H1 (cell line): Measurements from ENCODE around the gene CLDN3. TPM values are rescaled to one million over a fixed set of nuclear protein-coding genes. Genes with fewer than 3 reads are reported as not detected.
A peak's percentile ranks its signal among the peaks of the same experiment; 100 is the strongest.

Experiments used
- CTCF ChIA-PET: fragments of 300-600 bp; sonication (Branson Sonifier 250); formaldehyde crosslinking; loops from one replicate; lab custom pipeline; 2021; ENCODE audit not compliant: partially characterized antibody; lab: Charles Lee
- POLR2A ChIA-PET: fragments of 300-600 bp; sonication (Branson Sonifier 250); formaldehyde crosslinking; loops from one replicate; lab custom pipeline; 2021; ENCODE audit warnings: inconsistent platforms; ENCODE audit not compliant: partially characterized antibody; lab: Charles Lee
- DNase-seq, 2 experiments: peaks; one replicate each; pipeline versions ENCODE4 v3.0.0 to v3.0.0-alpha.2; 2010 to 2022; ENCODE audit warnings: low spot score in 2 of 2, low read depth in 1 of 2, mixed read lengths in 1 of 2
- FAIRE-seq: peaks from 2 replicates; lab custom pipeline; 2011; peaks lifted over from hg19 to GRCh38; lab: Jason Lieb, UNC
- H2AFZ ChIP-seq: 2 replicates; pipeline ENCODE4 v1.8.1; 2012; ENCODE audit warnings: low read length, inconsistent platforms
- H2AK5ac ChIP-seq: 2 replicates; pipeline ENCODE4 v1.6.1; 2013; ENCODE audit warnings: low read depth, low read length
- H2BK120ac ChIP-seq: replicated peaks from 2 replicates; pipeline ENCODE3; 2013; ENCODE audit warnings: low read depth, low read length, inconsistent platforms
- H2BK12ac ChIP-seq: 2 replicates; pipeline ENCODE4 v1.6.1; 2013; ENCODE audit warnings: low read depth, low read length
- H2BK15ac ChIP-seq: 2 replicates; pipeline ENCODE4 v1.6.1; 2013; ENCODE audit warnings: low read length
- H2BK20ac ChIP-seq: 2 replicates; pipeline ENCODE4 v1.6.1; 2013; ENCODE audit warnings: low read length
- H2BK5ac ChIP-seq: 2 replicates; pipeline ENCODE4 v1.6.1; 2013; ENCODE audit warnings: low read depth, low read length
- H3K14ac ChIP-seq: 2 replicates; pipeline ENCODE4 v1.6.1; 2013; ENCODE audit warnings: inconsistent platforms; ENCODE audit not compliant: insufficient read length
- H3K18ac ChIP-seq: 2 replicates; pipeline ENCODE4 v1.6.1; 2013; ENCODE audit warnings: low read length; ENCODE audit errors: extremely low read depth
- H3K23ac ChIP-seq: 2 replicates; pipeline ENCODE4 v1.6.1; 2013; ENCODE audit warnings: inconsistent platforms; ENCODE audit not compliant: insufficient read length
- H3K23me2 ChIP-seq: 2 replicates; pipeline ENCODE4 v1.6.1; 2013; ENCODE audit warnings: low read depth, low read length
- H3K27ac ChIP-seq: 2 replicates; pipeline ENCODE4 v1.6.1; 2011; ENCODE audit warnings: low read depth, low read length, inconsistent platforms
- H3K27me3 ChIP-seq, 4 experiments: replicated peaks in 1 of 4; 1 replicate in 1 of 4; 2 replicates in 3 of 4; pipeline versions ENCODE4 v1.6.1 to v1.8.1; 2011 to 2013; ENCODE audit warnings: low read length in 3 of 4, mild to moderate bottlenecking in 3 of 4, inconsistent platforms in 2 of 4, mixed read lengths in 2 of 4, moderate library complexity in 1 of 4; ENCODE audit not compliant: control insufficient read depth in 3 of 4, insufficient read depth in 3 of 4; ENCODE audit errors: extremely low read depth in 1 of 4
- H3K36me3 ChIP-seq, 4 experiments: 2 replicates each; pipeline versions ENCODE4 v1.6.1 to v1.8.1; 2011 to 2013; ENCODE audit warnings: mild to moderate bottlenecking in 4 of 4, low read length in 3 of 4, moderate library complexity in 2 of 4, control low read depth in 1 of 4, inconsistent platforms in 1 of 4; ENCODE audit not compliant: insufficient read depth in 4 of 4, control insufficient read depth in 2 of 4
- H3K4ac ChIP-seq: replicated peaks from 2 replicates; pipeline ENCODE3; 2013; ENCODE audit warnings: low read length, low read depth, mixed read lengths, inconsistent platforms; ENCODE audit not compliant: insufficient read length
- H3K4me1 ChIP-seq, 4 experiments: replicated peaks in 1 of 4; 1 replicate in 1 of 4; 2 replicates in 3 of 4; pipeline versions ENCODE4 v1.6.1 to v1.8.1; 2011 to 2013; ENCODE audit warnings: low read length in 3 of 4, inconsistent platforms in 2 of 4, mixed read lengths in 1 of 4; ENCODE audit not compliant: insufficient read depth in 4 of 4, control insufficient read depth in 3 of 4
- H3K4me2 ChIP-seq, 2 experiments: 2 replicates each; pipeline versions ENCODE4 v1.6.1 to v1.8.1; 2011 to 2013; ENCODE audit warnings: low read depth in 2 of 2, low read length in 2 of 2, control low read depth in 1 of 2, inconsistent platforms in 1 of 2, mild to moderate bottlenecking in 1 of 2; ENCODE audit not compliant: insufficient read depth in 1 of 2
- H3K4me3 ChIP-seq, 4 experiments: fragments of 200-600, 300-600 bp in 1 of 4; sonication (generic), shearing (Covaris generic), sonication (Bioruptor Twin) in 1 of 4; 2 replicates each; pipeline versions ENCODE4 v1.5.1 to v1.8.1; 2011 to 2016; ENCODE audit warnings: low read length in 4 of 4, low read depth in 3 of 4, control low read depth in 2 of 4, inconsistent platforms in 2 of 4, mild to moderate bottlenecking in 2 of 4, mixed read lengths in 1 of 4, moderate library complexity in 1 of 4; ENCODE audit not compliant: insufficient read depth in 2 of 4; ENCODE audit errors: extremely low read depth in 1 of 4
- H3K56ac ChIP-seq: replicated peaks from 2 replicates; pipeline ENCODE3; 2013; ENCODE audit warnings: low read depth, mild to moderate bottlenecking, mixed read lengths, low read length, inconsistent platforms; ENCODE audit not compliant: insufficient read length
- H3K79me1 ChIP-seq: 2 replicates; pipeline ENCODE4 v1.6.1; 2013; ENCODE audit warnings: low read depth, low read length, control low read depth
- H3K79me2 ChIP-seq, 2 experiments: 2 replicates each; pipeline versions ENCODE4 v1.6.1 to v1.8.1; 2012 to 2013; ENCODE audit warnings: low read length in 2 of 2, mild to moderate bottlenecking in 2 of 2, inconsistent platforms in 1 of 2; ENCODE audit not compliant: insufficient read depth in 2 of 2, control insufficient read depth in 1 of 2
- H3K9ac ChIP-seq, 4 experiments: replicated peaks in 1 of 4; 1 replicate in 1 of 4; 2 replicates in 3 of 4; pipeline versions ENCODE4 v1.6.1 to v1.8.1; 2011 to 2013; ENCODE audit warnings: low read depth in 3 of 4, low read length in 3 of 4, control low read depth in 2 of 4, mild to moderate bottlenecking in 2 of 4, moderate library complexity in 2 of 4, inconsistent platforms in 1 of 4; ENCODE audit errors: extremely low read depth in 1 of 4
- H3K9me3 ChIP-seq, 2 experiments: 2 replicates each; pipeline versions ENCODE4 v1.6.1 to v1.8.1; 2012 to 2013; ENCODE audit warnings: mild to moderate bottlenecking in 2 of 2, moderate library complexity in 2 of 2, control low read depth in 1 of 2, inconsistent platforms in 1 of 2, low read depth in 1 of 2, low read length in 1 of 2, mixed read lengths in 1 of 2; ENCODE audit not compliant: insufficient read depth in 2 of 2
- H4K20me1 ChIP-seq, 2 experiments: replicated peaks in 1 of 2; 2 replicates each; pipeline versions ENCODE3 to v1.8.1; 2011 to 2013; ENCODE audit warnings: inconsistent platforms in 2 of 2, low read length in 2 of 2, mild to moderate bottlenecking in 1 of 2; ENCODE audit not compliant: insufficient read depth in 2 of 2, control insufficient read depth in 1 of 2
- H4K5ac ChIP-seq: 2 replicates; pipeline ENCODE4 v1.6.1; 2013; ENCODE audit warnings: low read length, low read depth, mixed read lengths, inconsistent platforms; ENCODE audit not compliant: insufficient read length
- H4K8ac ChIP-seq: 2 replicates; pipeline ENCODE4 v1.8.0; 2013; ENCODE audit warnings: mild to moderate bottlenecking, moderate library complexity, low read length, inconsistent platforms; ENCODE audit not compliant: insufficient read depth; ENCODE audit errors: extremely low read depth
- H4K91ac ChIP-seq: replicated peaks from 2 replicates; pipeline ENCODE3; 2013; ENCODE audit warnings: low read length, mixed read lengths, inconsistent platforms; ENCODE audit not compliant: insufficient read length
- CTCF ChIP-seq, 3 experiments: IDR thresholded peaks; 1 replicate in 2 of 3; 2 replicates in 1 of 3; pipeline versions ENCODE4 v1.5.1 to v1.6.1; 2011; ENCODE audit warnings: low read length in 3 of 3, mild to moderate bottlenecking in 3 of 3, inconsistent platforms in 2 of 3, low read depth in 1 of 3, moderate library complexity in 1 of 3; ENCODE audit not compliant: insufficient read depth in 1 of 3; ENCODE audit errors: control extremely low read depth in 1 of 3
- EGR1 ChIP-seq: IDR thresholded peaks from 2 replicates; pipeline ENCODE4 v1.6.1; 2011; ENCODE audit warnings: low read depth, low read length, borderline replicate concordance
- RAD21 ChIP-seq, 2 experiments: IDR thresholded peaks in 1 of 2; conservative IDR thresholded peaks in 1 of 2; 2 replicates each; pipeline ENCODE4 v1.6.1; 2011; ENCODE audit warnings: low read depth in 2 of 2, low read length in 2 of 2, improper control_type of control experiment in 1 of 2, inconsistent platforms in 1 of 2, mild to moderate bottlenecking in 1 of 2, moderate library complexity in 1 of 2
- SIX5 ChIP-seq: IDR thresholded peaks from 2 replicates; pipeline ENCODE4 v1.6.1; 2011; ENCODE audit warnings: mild to moderate bottlenecking, low read depth, low read length
- SP4 ChIP-seq: IDR thresholded peaks from 2 replicates; pipeline ENCODE4 v1.6.1; 2012; ENCODE audit warnings: low read length, inconsistent platforms
- WGBS, 2 experiments: shearing (Covaris generic) in 1 of 2; methylation state at CpG; one replicate each; pipeline versions ENCODE4 v1.1.6 to v1.1.7; 2013 to 2015; ENCODE audit warnings: low lambda C conversion rate in 2 of 2, mixed read lengths in 2 of 2, inconsistent platforms in 1 of 2, low coverage in 1 of 2, missing lambda C conversion rate in 1 of 2; ENCODE audit not compliant: insufficient replicate concordance in 2 of 2, insufficient coverage in 1 of 2, insufficient read length in 1 of 2; ENCODE audit errors: extremely low coverage in 1 of 2, missing lambda C conversion rate in 1 of 2; 5-methylcytosine and 5-hydroxymethylcytosine counted together
- polyA plus RNA-seq, 7 experiments: library from polyadenylated mRNA; depleted of rRNA in 3 of 7; stranded (reverse) in 5 of 7; unstranded in 2 of 7; fragments of >200 nt in 5 of 7; fragments of 200-250 nt in 2 of 7; gene quantifications; 1 replicate in 5 of 7; 2 replicates in 1 of 7; 4 replicates in 1 of 7; pipeline versions ENCODE4 v1.2.1 to v1.2.3, GENCODE V29; 2011 to 2013; ENCODE audit warnings: missing spikeins in 2 of 7, mixed read lengths in 2 of 7
- total RNA-seq: library from RNA; stranded (reverse); fragmentation: NEBNext Ultra II Directional; extraction: Animal tissue kit (Norgen Biotek cat#: 25700); gene quantifications from 2 replicates; pipeline ENCODE4 v1.2.1, GENCODE V29; 2021

Gene CLDN3
- total and polyA plus RNA-seq, 2 of the 8 experiments (the other 6 are each of a cell fraction or from before 2014, with no cell fraction given): 19.1 to 65.2 TPM

- 85% methylated on average over 3 of the region's 4 CpGs; no CpG with 5 or more reads in 1 of the 2 experiments for WGBS, 2 experiments
- H2BK5ac ChIP-seq: no peak overlapping the region
- H2AK5ac ChIP-seq: no peak overlapping the region
- H3K27me3 ChIP-seq: no peaks in the 10 kb centered on the region
- 0 out of 2 replicates have a peak overlapping the region, but pooled peaks have one; percentile 72 for H2BK15ac ChIP-seq
- no peaks in the 10 kb centered on the region for H3K79me1 ChIP-seq
- no peak overlapping the region for H3K4ac ChIP-seq
- no peak overlapping the region for H3K56ac ChIP-seq
- 0 out of 2 replicates have a peak, but pooled peaks cover 3% of the 10 kb centered on the region for H3K23me2 ChIP-seq
- H3K4me3 ChIP-seq: peak overlapping the region in 1 of 4 experiments; percentile 47; a peak in 1 of 8 replicates
- H3K9me3 ChIP-seq: no peaks in the 10 kb centered on the region
- POLR2A ChIA-PET: interaction anchor here (0.8 to 10.0 kb wide), 7 partner anchors 11 to 69 kb away, joined by 3 to 72 read pairs (median 6); partner anchors contain the start of gene CLDN4
- no peak overlapping the region for H3K14ac ChIP-seq
- H2AFZ ChIP-seq: no peak overlapping the region
- no peak overlapping the region for H3K9ac ChIP-seq
- FAIRE-seq: no peak
- no peak overlapping the region for H3K23ac ChIP-seq
- no peak overlapping the region for H4K5ac ChIP-seq
- H3K18ac ChIP-seq: peak overlapping the region; percentile 78
- no peaks in the 10 kb centered on the region for H4K20me1 ChIP-seq
- no peaks in the 10 kb centered on the region for H3K79me2 ChIP-seq
- DNase-seq: peak in 1 of 2 experiments; percentile 62
- H3K4me1 ChIP-seq: peaks cover 0 to 9% (median 5%) of the 10 kb centered on the region in 4 experiments; a peak in 6 of 7 replicates
- H4K8ac ChIP-seq: no peak overlapping the region
- no peak overlapping the region for H2BK120ac ChIP-seq
- H3K36me3 ChIP-seq: no peaks in the 10 kb centered on the region
- peak overlapping the region; percentile 60; the same call in 1 of the 2 replicates for H2BK12ac ChIP-seq
- H3K27ac ChIP-seq: no peak overlapping the region
- H3K4me2 ChIP-seq: peak overlapping the region; percentile 25 to 39; a peak in 2 of 4 replicates
- H2BK20ac ChIP-seq: peak overlapping the region; percentile 48; the same call in 1 of the 2 replicates
- H4K91ac ChIP-seq: no peak overlapping the region
- CTCF ChIA-PET: interaction anchor here (0.6 to 4.9 kb wide), 28 partner anchors 8 to 126 kb away, joined by 3 to 72 read pairs (median 5); partner anchors contain the start of genes CLDN3, CLDN4 and METTL27
- TF ChIP-seq RAD21 (IDR thresholded peaks at IDR 0.05 in 1 of 2, conservative IDR thresholded peaks at IDR 0.05 in 1 of 2; ENCODE audit: low read depth in 2 of 2, low read length in 2 of 2) (peak in 1 of 2 experiments; percentile 13; a peak in 1 of 4 replicates), SP4 (0 out of 2 replicates have a peak, but pooled peaks have one; percentile 32), SIX5 (no peak), EGR1 (no peak), CTCF (IDR thresholded peaks at IDR 0.05; ENCODE audit: control extremely low read depth in 1 of 3, insufficient read depth in 1 of 3, low read depth in 1 of 3, low read length in 3 of 3) (peak in 2 of 3 experiments; percentile 33 to 48; a peak in 3 of 4 replicates)
Measured at GRCh38 chr7:73810998-73811360, 40.9 kb upstream of the CLDN3 start.
